K562 (cell line): ENCODE data around the gene SYNJ2. TPM values are rescaled to one million over a fixed set of nuclear protein-coding genes. Genes with fewer than 3 reads are reported as not detected.

Experiments used
- BRCA1 ChIP-seq, 2 experiments: fragments of 450-650 bp in 1 of 2; sonication (generic) in 1 of 2; formaldehyde crosslinking in 1 of 2; IDR thresholded peaks; 2 replicates each; pipeline versions ENCODE4 v1.5.0 to v1.6.1; 2017 to 2020; ENCODE audit warnings: mild to moderate bottlenecking in 1 of 2, missing genetic modification reagents in 1 of 2
- CREBBP ChIP-seq: IDR thresholded peaks from one replicate; pipeline ENCODE4 v1.6.1; 2012; ENCODE audit warnings: low read depth, mild to moderate bottlenecking, control low read depth, inconsistent platforms, low read length
- CTBP1 ChIP-seq: fragments of 450-650 bp; IDR thresholded peaks from 2 replicates; pipeline ENCODE4 v1.6.1; 2016; ENCODE audit warnings: borderline replicate concordance
- GABPB2 ChIP-seq: fragments of 250-450 bp; sonication (Bioruptor Pico); conservative IDR thresholded peaks from 2 replicates; pipeline ENCODE4 v1.5.1; 2021; ENCODE audit warnings: mild to moderate bottlenecking
- HDAC6 ChIP-seq: IDR thresholded peaks from 2 replicates; pipeline ENCODE4 v1.6.1; 2012; ENCODE audit warnings: low read depth, mild to moderate bottlenecking, control low read depth, inconsistent platforms, low read length, moderate library complexity
- HMG20A ChIP-seq: fragments of 450-650 bp; formaldehyde crosslinking; conservative IDR thresholded peaks from 2 replicates; pipeline ENCODE4 v1.4.0; 2020; ENCODE audit warnings: mild to moderate bottlenecking, mixed read lengths
- KDM4B ChIP-seq, 2 experiments: fragments of 450-650 bp in 1 of 2; sonication (generic) in 1 of 2; IDR thresholded peaks; 2 replicates each; pipeline ENCODE4 v1.6.1; 2016 to 2017; ENCODE audit warnings: borderline replicate concordance in 2 of 2, antibody characterized with exemption in 1 of 2, low read depth in 1 of 2, mild to moderate bottlenecking in 1 of 2
- KDM5B ChIP-seq: fragments of 200-600 bp; sonication (generic); IDR thresholded peaks from 2 replicates; pipeline ENCODE4 v1.6.1; 2012; ENCODE audit warnings: low read depth, mild to moderate bottlenecking, moderate library complexity, low read length, control low read depth, inconsistent platforms; ENCODE audit not compliant: insufficient replicate concordance
- POLR2A ChIP-seq: fragments of 450-650 bp; conservative IDR thresholded peaks from 2 replicates; pipeline ENCODE4 v1.6.1; 2016
- RBM14 ChIP-seq: fragments of 200-400 bp; formaldehyde crosslinking; IDR thresholded peaks from 2 replicates; pipeline ENCODE4 v1.6.1; 2018; ENCODE audit warnings: low read depth, mild to moderate bottlenecking, low read length, moderate library complexity, borderline replicate concordance; ENCODE audit not compliant: insufficient read depth
- RBM17 ChIP-seq: fragments of 200-400 bp; formaldehyde crosslinking; IDR thresholded peaks from 2 replicates; pipeline ENCODE4 v1.6.1; 2017; ENCODE audit warnings: low read depth, mild to moderate bottlenecking, low read length, borderline replicate concordance
- ZEB2 ChIP-seq: fragments of 450-650 bp; IDR thresholded peaks from 2 replicates; pipeline ENCODE4 v1.6.1; 2016
- ZNF146 ChIP-seq: IDR thresholded peaks from one replicate; pipeline ENCODE4 v1.6.1; 2018; ENCODE audit warnings: missing compliant biosample characterization; ENCODE audit not compliant: unreplicated experiment
- ZNF354B ChIP-seq: fragments of 250-450 bp; sonication (Bioruptor Pico); IDR thresholded peaks from 2 replicates; pipeline ENCODE4 v1.4.0; 2020
- polyA plus RNA-seq, 8 experiments: library from polyadenylated mRNA; depleted of rRNA in 4 of 8; stranded (reverse) in 5 of 8; unstranded in 3 of 8; fragments of >200 nt; fragmentation: Nextera tagmentation in 2 of 8; fragmentation: Illumina TruSeq in 1 of 8; extraction: Ambion mirVana in 2 of 8; extraction: Trizol in 1 of 8; gene quantifications; 2 replicates each; pipeline versions ENCODE4 v1.2.1 to v1.2.3, GENCODE V29; 2011 to 2014; ENCODE audit warnings: inconsistent platforms in 1 of 8, missing spikeins in 1 of 8
- total RNA-seq, 7 experiments: library from RNA; depleted of rRNA in 6 of 7; stranded (reverse); fragments of >200 nt in 6 of 7; fragmentation: Illumina TruSeq in 2 of 7; extraction: Trizol in 2 of 7; gene quantifications; 2 replicates each; pipeline versions ENCODE4 v1.2.1 to v1.2.3, GENCODE V29; 2011 to 2021; ENCODE audit warnings: low replicate concordance in 1 of 7
- TF ChIP-seq, protein P1 (sequence below): sonication (generic); formaldehyde crosslinking; IDR thresholded peaks from 2 replicates; pipeline ENCODE4 v1.9.0; 2022; ENCODE audit warnings: mild to moderate bottlenecking, missing genetic modification reagents
- TF ChIP-seq, protein P2 (sequence below), 2 experiments: fragments of 450-650 bp; formaldehyde crosslinking in 1 of 2; IDR thresholded peaks; 2 replicates each; pipeline versions ENCODE4 v1.4.0 to v1.6.1; 2014 to 2020; ENCODE audit warnings: mild to moderate bottlenecking in 2 of 2, borderline replicate concordance in 1 of 2, low read depth in 1 of 2
- TF ChIP-seq, protein P3 (sequence below): fragments of 450-650 bp; IDR thresholded peaks from one replicate; pipeline ENCODE4 v1.6.1; 2018; ENCODE audit warnings: mild to moderate bottlenecking, moderate library complexity; ENCODE audit not compliant: partially characterized antibody

SYNJ2 gene
- total and polyA plus RNA-seq, 9 of the 15 experiments (the other 6 are each of a cell fraction or from before 2014, with no cell fraction given) = 3.0 to 27.7 (median 17.8) TPM

DNA sequence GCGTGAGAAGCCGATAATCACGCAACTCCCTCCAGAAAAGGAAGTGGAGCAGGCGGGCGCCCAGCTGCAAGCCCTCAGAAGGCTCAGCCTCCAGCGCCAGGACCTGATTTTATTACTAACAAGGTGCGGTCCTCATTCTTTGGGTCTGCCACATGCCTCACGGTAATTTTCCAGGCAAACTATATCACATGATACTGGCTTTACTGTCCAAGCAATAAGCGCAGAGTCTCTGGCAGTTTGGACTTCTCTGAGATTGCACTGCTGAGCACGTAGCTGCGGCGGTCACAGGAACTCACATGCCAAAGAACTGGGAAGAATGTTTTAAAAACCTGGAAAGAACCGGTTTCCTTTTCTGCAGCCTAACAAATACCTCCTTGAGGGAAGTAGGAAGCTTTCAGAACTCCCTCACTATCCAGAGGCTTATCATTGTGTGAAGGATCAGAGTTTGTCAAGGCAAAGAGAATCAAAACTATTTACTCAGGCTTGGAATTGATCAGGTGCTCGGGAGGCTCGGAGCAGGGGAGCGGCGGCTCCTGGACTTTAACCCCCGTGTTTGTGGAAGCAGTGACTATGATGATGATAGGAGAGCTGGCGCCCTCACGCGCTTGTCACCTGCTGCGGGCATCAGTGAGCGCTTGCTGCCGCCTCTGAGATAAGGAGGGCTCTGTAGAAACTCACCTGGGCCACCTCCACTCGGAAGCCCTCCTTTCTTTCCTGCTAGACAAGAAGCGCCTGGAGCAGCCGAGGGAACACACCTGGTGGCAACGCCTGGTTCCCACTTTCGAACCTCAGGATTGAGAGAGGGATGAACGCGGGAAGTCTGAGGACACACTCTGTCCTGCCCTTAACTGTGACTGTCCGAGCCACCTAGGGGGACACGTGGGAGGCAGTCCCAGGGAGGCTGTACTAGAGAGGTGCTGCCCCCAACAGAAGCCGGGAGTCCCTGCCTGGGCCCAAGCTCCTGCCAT, 27.2 kb upstream of the SYNJ2 start (continued):
- TF ChIP-seq RBM14 (no peak), ZEB2 (peak; percentile 35; the same call in 1 of the 2 replicates), KDM5B (no peak), ZNF146 (CRISPR knock-in tag) (no peak), ZNF354B (no peak), HMG20A (no peak), POLR2A (no peak), KDM4B (IDR thresholded peaks at IDR 0.05; ENCODE audit: borderline replicate concordance in 2 of 2, low read depth in 1 of 2) (no peak), BRCA1 (IDR thresholded peaks at IDR 0.05) (no peak), BRCA1 (CRISPR knock-in tag; IDR thresholded peaks at IDR 0.05) (no peak), CTBP1 (peak; percentile 54; the same call in 1 of the 2 replicates), RBM17 (no peak), HDAC6 (no peak), CREBBP (no peak), GABPB2 (CRISPR knock-in tag) (no peak)
- TF ChIP-seq, protein P1, sequence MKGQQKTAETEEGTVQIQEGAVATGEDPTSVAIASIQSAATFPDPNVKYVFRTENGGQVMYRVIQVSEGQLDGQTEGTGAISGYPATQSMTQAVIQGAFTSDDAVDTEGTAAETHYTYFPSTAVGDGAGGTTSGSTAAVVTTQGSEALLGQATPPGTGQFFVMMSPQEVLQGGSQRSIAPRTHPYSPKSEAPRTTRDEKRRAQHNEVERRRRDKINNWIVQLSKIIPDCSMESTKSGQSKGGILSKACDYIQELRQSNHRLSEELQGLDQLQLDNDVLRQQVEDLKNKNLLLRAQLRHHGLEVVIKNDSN (CRISPR knock-in tag) = peak; percentile 24; the same call in 1 of the 2 replicates
- TF ChIP-seq, protein P2, sequence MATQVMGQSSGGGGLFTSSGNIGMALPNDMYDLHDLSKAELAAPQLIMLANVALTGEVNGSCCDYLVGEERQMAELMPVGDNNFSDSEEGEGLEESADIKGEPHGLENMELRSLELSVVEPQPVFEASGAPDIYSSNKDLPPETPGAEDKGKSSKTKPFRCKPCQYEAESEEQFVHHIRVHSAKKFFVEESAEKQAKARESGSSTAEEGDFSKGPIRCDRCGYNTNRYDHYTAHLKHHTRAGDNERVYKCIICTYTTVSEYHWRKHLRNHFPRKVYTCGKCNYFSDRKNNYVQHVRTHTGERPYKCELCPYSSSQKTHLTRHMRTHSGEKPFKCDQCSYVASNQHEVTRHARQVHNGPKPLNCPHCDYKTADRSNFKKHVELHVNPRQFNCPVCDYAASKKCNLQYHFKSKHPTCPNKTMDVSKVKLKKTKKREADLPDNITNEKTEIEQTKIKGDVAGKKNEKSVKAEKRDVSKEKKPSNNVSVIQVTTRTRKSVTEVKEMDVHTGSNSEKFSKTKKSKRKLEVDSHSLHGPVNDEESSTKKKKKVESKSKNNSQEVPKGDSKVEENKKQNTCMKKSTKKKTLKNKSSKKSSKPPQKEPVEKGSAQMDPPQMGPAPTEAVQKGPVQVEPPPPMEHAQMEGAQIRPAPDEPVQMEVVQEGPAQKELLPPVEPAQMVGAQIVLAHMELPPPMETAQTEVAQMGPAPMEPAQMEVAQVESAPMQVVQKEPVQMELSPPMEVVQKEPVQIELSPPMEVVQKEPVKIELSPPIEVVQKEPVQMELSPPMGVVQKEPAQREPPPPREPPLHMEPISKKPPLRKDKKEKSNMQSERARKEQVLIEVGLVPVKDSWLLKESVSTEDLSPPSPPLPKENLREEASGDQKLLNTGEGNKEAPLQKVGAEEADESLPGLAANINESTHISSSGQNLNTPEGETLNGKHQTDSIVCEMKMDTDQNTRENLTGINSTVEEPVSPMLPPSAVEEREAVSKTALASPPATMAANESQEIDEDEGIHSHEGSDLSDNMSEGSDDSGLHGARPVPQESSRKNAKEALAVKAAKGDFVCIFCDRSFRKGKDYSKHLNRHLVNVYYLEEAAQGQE (IDR thresholded peaks at IDR 0.05; ENCODE audit: borderline replicate concordance) = peak; percentile 48; the same call in 1 of the 2 replicates
- TF ChIP-seq, protein P2 (CRISPR knock-in tag; IDR thresholded peaks at IDR 0.05; ENCODE audit: low read depth) = no peak
- TF ChIP-seq, protein P3, sequence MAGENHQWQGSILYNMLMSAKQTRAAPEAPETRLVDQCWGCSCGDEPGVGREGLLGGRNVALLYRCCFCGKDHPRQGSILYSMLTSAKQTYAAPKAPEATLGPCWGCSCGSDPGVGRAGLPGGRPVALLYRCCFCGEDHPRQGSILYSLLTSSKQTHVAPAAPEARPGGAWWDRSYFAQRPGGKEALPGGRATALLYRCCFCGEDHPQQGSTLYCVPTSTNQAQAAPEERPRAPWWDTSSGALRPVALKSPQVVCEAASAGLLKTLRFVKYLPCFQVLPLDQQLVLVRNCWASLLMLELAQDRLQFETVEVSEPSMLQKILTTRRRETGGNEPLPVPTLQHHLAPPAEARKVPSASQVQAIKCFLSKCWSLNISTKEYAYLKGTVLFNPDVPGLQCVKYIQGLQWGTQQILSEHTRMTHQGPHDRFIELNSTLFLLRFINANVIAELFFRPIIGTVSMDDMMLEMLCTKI = no peak
